ENCODE results near the gene PRR18. TPM values are rescaled to one million over a fixed set of nuclear protein-coding genes. Genes with fewer than 3 reads are reported as not detected.

The PRR18 gene
- total and polyA plus RNA-seq, 9 of the 15 experiments (the other 6 are each of a cell fraction or from before 2014, with no cell fraction given) = not detected

DNA sequence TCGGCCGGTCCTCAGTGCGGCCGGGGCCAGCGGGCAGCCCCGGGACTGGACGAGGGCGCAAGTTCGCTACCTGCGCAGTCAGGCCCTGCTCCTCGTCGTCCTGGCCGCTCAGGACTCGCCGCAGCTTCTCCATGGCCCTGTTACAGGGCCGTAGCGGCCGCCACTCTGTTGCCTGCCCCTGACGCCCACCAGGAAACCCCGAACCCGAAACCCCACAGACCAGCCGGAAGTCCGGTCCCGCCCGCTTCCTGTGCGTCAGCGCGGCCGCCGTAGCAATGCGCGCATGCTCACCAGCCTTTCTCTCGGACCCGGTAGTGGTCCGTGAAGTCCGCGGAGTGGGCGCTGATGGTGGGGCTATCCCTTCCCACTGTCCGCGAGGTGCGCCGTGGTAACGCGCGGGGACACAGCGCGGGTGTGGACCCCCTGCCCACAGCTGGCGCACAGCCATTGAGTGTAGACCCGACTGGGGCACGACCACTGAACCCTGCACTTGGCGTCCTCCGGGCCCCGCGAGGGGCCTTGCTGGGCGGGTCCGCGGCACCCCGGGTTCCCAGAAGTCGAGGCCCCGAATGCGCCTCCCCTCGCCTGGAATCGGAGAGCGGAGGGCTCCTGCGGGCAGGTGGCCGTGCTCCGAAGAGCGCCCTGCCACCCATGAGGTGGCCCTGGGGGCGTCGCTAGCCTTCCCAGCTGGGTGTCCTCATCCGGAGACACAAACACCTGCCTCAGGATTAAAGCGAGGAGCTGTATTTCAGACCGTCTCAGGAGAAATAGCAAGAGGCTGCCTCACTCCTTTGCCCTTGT lies 34.4 kb upstream of the PRR18 start, which contains the start of gene SFT2D1 (continued):
- TF ChIP-seq JUND (IDR thresholded peaks at IDR 0.05; ENCODE audit: borderline replicate concordance, low read depth, low read length) = peak; percentile 55
- TF ChIP-seq JUND (tag; IDR thresholded peaks at IDR 0.05; ENCODE audit: borderline replicate concordance, low read depth, low read length) = no peak
- TF ChIP-seq, protein P1, sequence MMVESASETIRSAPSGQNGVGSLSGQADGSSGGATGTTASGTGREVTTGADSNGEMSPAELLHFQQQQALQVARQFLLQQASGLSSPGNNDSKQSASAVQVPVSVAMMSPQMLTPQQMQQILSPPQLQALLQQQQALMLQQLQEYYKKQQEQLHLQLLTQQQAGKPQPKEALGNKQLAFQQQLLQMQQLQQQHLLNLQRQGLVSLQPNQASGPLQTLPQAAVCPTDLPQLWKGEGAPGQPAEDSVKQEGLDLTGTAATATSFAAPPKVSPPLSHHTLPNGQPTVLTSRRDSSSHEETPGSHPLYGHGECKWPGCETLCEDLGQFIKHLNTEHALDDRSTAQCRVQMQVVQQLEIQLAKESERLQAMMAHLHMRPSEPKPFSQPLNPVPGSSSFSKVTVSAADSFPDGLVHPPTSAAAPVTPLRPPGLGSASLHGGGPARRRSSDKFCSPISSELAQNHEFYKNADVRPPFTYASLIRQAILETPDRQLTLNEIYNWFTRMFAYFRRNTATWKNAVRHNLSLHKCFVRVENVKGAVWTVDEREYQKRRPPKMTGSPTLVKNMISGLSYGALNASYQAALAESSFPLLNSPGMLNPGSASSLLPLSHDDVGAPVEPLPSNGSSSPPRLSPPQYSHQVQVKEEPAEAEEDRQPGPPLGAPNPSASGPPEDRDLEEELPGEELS (CRISPR knock-in tag; IDR thresholded peaks at IDR 0.05; ENCODE audit: borderline replicate concordance) = peak; percentile 94; the same call in 1 of the 2 replicates
- TF ChIP-seq CREM (IDR thresholded peaks at IDR 0.05; ENCODE audit: low read depth) = peak; percentile 86
- TF ChIP-seq ZNF3 (CRISPR knock-in tag; IDR thresholded peaks at IDR 0.05) = no peak
- TF ChIP-seq SIRT6 (IDR thresholded peaks at IDR 0.05; ENCODE audit: low read depth, low read length) = no peak
- TF ChIP-seq IRF2 (CRISPR knock-in tag; IDR thresholded peaks at IDR 0.05) = no peak
- no peak for TF ChIP-seq ZC3H8 (IDR thresholded peaks at IDR 0.05)
- no peak; a peak in 1 of 4 replicates for TF ChIP-seq KDM1A (IDR thresholded peaks at IDR 0.05)
- peak; percentile 68 to 78 for TF ChIP-seq MAZ (CRISPR knock-in tag; conservative IDR thresholded peaks at IDR 0.05 in 1 of 2, IDR thresholded peaks at IDR 0.05 in 1 of 2)
- TF ChIP-seq, protein P2, sequence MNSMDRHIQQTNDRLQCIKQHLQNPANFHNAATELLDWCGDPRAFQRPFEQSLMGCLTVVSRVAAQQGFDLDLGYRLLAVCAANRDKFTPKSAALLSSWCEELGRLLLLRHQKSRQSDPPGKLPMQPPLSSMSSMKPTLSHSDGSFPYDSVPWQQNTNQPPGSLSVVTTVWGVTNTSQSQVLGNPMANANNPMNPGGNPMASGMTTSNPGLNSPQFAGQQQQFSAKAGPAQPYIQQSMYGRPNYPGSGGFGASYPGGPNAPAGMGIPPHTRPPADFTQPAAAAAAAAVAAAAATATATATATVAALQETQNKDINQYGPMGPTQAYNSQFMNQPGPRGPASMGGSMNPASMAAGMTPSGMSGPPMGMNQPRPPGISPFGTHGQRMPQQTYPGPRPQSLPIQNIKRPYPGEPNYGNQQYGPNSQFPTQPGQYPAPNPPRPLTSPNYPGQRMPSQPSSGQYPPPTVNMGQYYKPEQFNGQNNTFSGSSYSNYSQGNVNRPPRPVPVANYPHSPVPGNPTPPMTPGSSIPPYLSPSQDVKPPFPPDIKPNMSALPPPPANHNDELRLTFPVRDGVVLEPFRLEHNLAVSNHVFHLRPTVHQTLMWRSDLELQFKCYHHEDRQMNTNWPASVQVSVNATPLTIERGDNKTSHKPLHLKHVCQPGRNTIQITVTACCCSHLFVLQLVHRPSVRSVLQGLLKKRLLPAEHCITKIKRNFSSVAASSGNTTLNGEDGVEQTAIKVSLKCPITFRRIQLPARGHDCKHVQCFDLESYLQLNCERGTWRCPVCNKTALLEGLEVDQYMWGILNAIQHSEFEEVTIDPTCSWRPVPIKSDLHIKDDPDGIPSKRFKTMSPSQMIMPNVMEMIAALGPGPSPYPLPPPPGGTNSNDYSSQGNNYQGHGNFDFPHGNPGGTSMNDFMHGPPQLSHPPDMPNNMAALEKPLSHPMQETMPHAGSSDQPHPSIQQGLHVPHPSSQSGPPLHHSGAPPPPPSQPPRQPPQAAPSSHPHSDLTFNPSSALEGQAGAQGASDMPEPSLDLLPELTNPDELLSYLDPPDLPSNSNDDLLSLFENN (IDR thresholded peaks at IDR 0.05; ENCODE audit: low read depth in 2 of 2, low read length in 2 of 2) = no peak; a peak in 1 of 4 replicates
- no peak for TF ChIP-seq FOXJ3 (CRISPR knock-in tag; IDR thresholded peaks at IDR 0.05)
- peak; percentile 69; the same call in 1 of the 2 replicates for TF ChIP-seq CTBP1 (IDR thresholded peaks at IDR 0.05; ENCODE audit: borderline replicate concordance)
- TF ChIP-seq MEIS2 (IDR thresholded peaks at IDR 0.05; ENCODE audit: partially characterized antibody) = peak; percentile 64
- TF ChIP-seq CAMTA2 (CRISPR knock-in tag; conservative IDR thresholded peaks at IDR 0.05) = no peak
- TF ChIP-seq, protein P3, sequence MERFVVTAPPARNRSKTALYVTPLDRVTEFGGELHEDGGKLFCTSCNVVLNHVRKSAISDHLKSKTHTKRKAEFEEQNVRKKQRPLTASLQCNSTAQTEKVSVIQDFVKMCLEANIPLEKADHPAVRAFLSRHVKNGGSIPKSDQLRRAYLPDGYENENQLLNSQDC (CRISPR knock-in tag; IDR thresholded peaks at IDR 0.05) = no peak
- TF ChIP-seq POLR2G (IDR thresholded peaks at IDR 0.05; ENCODE audit: low read depth, low read length) = peak; percentile 99
- TF ChIP-seq, protein P4, sequence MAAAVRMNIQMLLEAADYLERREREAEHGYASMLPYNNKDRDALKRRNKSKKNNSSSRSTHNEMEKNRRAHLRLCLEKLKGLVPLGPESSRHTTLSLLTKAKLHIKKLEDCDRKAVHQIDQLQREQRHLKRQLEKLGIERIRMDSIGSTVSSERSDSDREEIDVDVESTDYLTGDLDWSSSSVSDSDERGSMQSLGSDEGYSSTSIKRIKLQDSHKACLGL (CRISPR knock-in tag; IDR thresholded peaks at IDR 0.05; ENCODE audit: borderline replicate concordance, poor library complexity, severe bottlenecking) = no peak
- TF ChIP-seq POLR3G (IDR thresholded peaks at IDR 0.05; ENCODE audit: extremely low read depth, insufficient read length, insufficient replicate concordance) = no peak
- no peak for TF ChIP-seq ZNF436 (CRISPR knock-in tag; IDR thresholded peaks at IDR 0.05)
- TF ChIP-seq NFE2L1 (tag; IDR thresholded peaks at IDR 0.05; ENCODE audit: borderline replicate concordance, low read depth) = no peak

Measured in K562 (cell line).